IMR-90 (cell line): ENCODE data around the gene SMC1B.

Source experiments
- CTCF ChIP-seq: conservative IDR thresholded peaks from 2 replicates; pipeline ENCODE4 v1.5.1; 2012; ENCODE audit warnings: mild to moderate bottlenecking, low read depth, low read length, improper control_type of control experiment
- FOS ChIP-seq: fragments of 150-350 bp; IDR thresholded peaks from 2 replicates; pipeline ENCODE4 v1.6.1; 2016; ENCODE audit warnings: low read depth, low read length
- MAFK ChIP-seq: IDR thresholded peaks from 2 replicates; pipeline ENCODE4 v1.6.1; 2012; ENCODE audit warnings: low read depth, low read length, improper control_type of control experiment
- MAZ ChIP-seq: IDR thresholded peaks from 2 replicates; pipeline ENCODE4 v1.6.1; 2012; ENCODE audit warnings: low read depth, mild to moderate bottlenecking, low read length, improper control_type of control experiment, moderate library complexity, borderline replicate concordance
- MXI1 ChIP-seq: IDR thresholded peaks from 2 replicates; pipeline ENCODE4 v1.6.1; 2012; ENCODE audit warnings: low read depth, mild to moderate bottlenecking, low read length, moderate library complexity, borderline replicate concordance
- NFE2L2 ChIP-seq: fragments of 150-350 bp; IDR thresholded peaks from 2 replicates; pipeline ENCODE4 v1.6.1; 2016; ENCODE audit warnings: low read depth, mild to moderate bottlenecking, low read length
- POLR2A ChIP-seq: IDR thresholded peaks from 2 replicates; pipeline ENCODE4 v1.6.1; 2012; ENCODE audit warnings: mild to moderate bottlenecking, low read depth, low read length
- RCOR1 ChIP-seq: IDR thresholded peaks from 2 replicates; pipeline ENCODE4 v1.6.1; 2012; ENCODE audit warnings: mild to moderate bottlenecking, low read length, improper control_type of control experiment; ENCODE audit not compliant: insufficient replicate concordance
- RFX5 ChIP-seq: IDR thresholded peaks from 2 replicates; pipeline ENCODE4 v1.8.0; 2012; ENCODE audit warnings: low read depth, mild to moderate bottlenecking, low read length, moderate library complexity
- SMC3 ChIP-seq: fragments of 150-350 bp; IDR thresholded peaks from 2 replicates; pipeline ENCODE4 v1.6.1; 2016; ENCODE audit warnings: low read depth, mild to moderate bottlenecking, antibody characterized with exemption, low read length, moderate library complexity
- TF ChIP-seq, protein P1 (sequence below): fragments of 150-350 bp; IDR thresholded peaks from 2 replicates; pipeline ENCODE4 v1.6.1; 2016; ENCODE audit warnings: low read depth, mild to moderate bottlenecking, low read length, moderate library complexity, borderline replicate concordance
- TF ChIP-seq, protein P2 (sequence below): fragments of 150-350 bp; IDR thresholded peaks from 2 replicates; pipeline ENCODE4 v1.6.1; 2017; ENCODE audit warnings: mild to moderate bottlenecking, antibody characterized with exemption, low read length, low read depth

DNA sequence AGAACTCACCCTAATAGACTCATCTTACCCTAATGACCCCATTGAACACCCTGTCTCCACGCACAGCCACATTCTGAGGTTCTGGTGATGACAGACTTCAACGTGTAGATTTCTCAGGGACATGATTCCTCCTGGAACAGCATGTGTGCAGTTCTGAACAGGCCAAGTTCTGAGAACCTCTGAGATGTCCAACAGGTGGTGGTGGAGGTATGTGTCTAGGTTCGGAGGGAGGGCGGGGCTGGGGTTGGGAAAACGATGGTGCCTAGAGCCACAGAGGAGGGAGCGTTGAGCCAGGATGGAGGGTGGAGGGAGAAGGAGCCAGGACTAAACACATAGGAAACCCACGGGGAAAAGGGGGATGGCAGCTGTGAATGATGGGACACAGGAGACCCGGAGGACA lies 45.8 kb upstream of the SMC1B start:
- no peak for TF ChIP-seq CTCF
- TF ChIP-seq MAFK: no peak
- no peak for TF ChIP-seq SMC3
- TF ChIP-seq POLR2A: no peak
- TF ChIP-seq NFE2L2: no peak
- no peak for TF ChIP-seq RCOR1
- TF ChIP-seq MAZ: no peak
- TF ChIP-seq, protein P1, sequence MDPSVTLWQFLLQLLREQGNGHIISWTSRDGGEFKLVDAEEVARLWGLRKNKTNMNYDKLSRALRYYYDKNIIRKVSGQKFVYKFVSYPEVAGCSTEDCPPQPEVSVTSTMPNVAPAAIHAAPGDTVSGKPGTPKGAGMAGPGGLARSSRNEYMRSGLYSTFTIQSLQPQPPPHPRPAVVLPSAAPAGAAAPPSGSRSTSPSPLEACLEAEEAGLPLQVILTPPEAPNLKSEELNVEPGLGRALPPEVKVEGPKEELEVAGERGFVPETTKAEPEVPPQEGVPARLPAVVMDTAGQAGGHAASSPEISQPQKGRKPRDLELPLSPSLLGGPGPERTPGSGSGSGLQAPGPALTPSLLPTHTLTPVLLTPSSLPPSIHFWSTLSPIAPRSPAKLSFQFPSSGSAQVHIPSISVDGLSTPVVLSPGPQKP: no peak
- TF ChIP-seq, protein P2, sequence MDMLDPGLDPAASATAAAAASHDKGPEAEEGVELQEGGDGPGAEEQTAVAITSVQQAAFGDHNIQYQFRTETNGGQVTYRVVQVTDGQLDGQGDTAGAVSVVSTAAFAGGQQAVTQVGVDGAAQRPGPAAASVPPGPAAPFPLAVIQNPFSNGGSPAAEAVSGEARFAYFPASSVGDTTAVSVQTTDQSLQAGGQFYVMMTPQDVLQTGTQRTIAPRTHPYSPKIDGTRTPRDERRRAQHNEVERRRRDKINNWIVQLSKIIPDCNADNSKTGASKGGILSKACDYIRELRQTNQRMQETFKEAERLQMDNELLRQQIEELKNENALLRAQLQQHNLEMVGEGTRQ: no peak
- no peak for TF ChIP-seq FOS
- TF ChIP-seq MXI1: no peak
- no peak for TF ChIP-seq RFX5
